Bone marrow (tissue), 2 donors: ENCODE results near the gene RAD51B.
"Not testable (repeated sequence)": the region's sequence is repeated elsewhere in the genome, so short reads cannot be mapped to it uniquely, and the experiment has no call there.

ENCODE experiments used
- DNase-seq, 2 donors: peaks; one replicate each; lab custom pipeline; 2025; lab: John Stamatoyannopoulos, UW

Gene RAD51B

GRCh38 chr14:67819563-67820421 lies at the start of gene RAD51B:
RAD51B (plus strand) TSS chr14:67819779.
- peak; percentile 69 to 87 for DNase-seq

GRCh38 chr14:67773844-67774377 lies 45.7 kb upstream of the RAD51B start:
- no peak for DNase-seq

GRCh38 chr14:67776653-67777322 lies 42.8 kb upstream of the RAD51B start:
- DNase-seq: no peak

DNA sequence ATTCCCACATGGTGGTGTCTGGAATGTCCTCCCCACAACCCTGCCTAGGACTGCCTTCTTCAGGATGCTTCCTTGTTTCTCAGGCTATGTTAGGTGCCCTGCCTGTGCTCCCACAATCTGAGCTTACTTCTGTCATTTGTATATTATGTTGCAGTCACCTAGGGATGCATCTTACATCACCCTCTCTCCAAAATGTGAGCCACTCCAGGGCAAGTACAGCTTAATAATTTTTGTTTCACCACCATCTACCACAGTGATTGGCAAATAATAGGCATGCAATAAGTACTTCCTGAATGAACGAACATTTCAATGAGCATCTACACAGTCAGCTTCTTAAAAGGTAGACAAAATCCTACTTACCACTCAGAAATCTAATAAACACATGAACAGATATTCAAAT lies 40.8 kb upstream of the RAD51B start:
- DNase-seq: no peak

- DNase-seq: no peak
Observed at GRCh38 chr14:67782090-67782489, 37.5 kb upstream of the RAD51B start.

- DNase-seq: no peak
Observed at GRCh38 chr14:67784244-67784823, 35.2 kb upstream of the RAD51B start.

DNA sequence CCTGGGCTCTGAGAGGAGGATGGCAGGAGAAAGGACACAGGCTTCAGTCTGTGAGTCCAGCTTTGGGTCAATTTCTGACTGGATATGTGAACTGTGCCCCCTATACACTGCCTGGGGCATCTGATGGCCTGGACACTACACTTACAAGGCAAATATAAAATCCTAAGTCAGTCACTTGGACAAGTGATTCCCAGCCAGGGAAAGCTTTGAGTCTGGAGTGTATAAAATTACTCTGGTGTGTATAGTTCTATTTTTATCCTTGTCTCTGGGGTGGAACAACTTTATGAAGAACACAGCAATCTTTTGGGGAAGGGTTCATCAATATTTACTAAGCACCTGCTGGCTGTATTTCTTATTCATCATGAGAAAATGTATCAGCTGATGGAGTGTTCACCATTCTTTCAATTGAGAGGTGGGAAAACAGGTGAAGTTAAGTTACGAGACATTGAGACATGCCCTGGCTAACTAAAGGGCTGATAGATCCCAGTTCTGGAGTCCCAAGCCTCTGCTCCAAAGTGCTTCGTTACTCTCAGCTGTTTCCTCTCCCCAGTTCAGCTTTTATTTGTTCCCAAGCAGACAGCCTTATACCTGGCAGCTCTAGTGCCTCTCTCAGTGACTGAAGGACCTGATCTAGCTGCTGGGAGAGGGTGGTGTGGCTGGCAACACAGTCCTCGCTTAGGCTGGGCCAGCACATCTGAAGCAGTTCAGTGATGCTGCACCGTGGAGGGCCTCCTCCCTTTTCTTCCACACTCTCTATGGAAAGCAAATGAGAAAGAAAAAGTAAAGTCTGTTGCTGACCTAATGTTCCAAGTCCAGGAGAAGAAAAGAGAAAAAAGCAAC lies 34.1 kb upstream of the RAD51B start:
- DNase-seq: no peak

GRCh38 chr14:67787673-67788072 lies 31.9 kb upstream of the RAD51B start:
- DNase-seq: no peak

DNA sequence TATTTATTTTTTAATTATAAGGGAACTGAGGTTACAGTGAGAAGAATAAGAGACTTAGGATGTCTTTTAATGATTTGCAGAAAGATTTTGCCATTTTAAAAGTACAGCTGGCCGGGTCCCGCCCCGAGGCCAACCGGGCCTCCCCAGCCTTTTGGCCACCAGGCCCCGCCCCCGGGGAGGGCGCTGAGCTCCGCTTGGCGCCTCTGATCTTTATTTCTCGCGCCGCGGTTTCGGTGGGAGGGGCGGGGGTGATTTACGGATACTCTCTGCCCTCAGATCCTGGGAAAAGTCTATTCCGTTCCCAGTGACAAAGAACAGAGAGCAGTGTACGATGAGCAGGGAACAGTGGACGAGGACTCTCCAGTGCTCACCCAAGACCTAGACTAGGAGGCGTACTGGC lies 20.8 kb upstream of the RAD51B start:
- no peak for DNase-seq

DNA sequence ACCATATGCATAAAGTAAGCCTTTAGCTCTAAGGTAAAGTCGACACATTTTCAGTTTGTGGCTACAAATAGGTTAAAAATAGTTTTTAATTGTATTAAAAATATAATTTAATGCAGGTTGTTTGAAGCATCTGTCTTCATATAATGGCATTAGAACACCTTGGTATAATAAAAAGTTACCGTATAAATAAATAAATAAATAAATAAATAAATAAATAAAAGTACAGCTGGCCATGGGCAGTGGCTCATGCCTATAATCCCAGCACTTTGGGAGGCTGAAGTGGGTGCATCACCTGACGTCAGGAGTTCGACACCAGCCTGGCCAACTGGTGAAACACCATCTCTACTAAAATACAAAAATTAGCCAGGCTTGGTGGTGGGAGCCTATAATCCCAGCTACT lies 18.8 kb upstream of the RAD51B start:
- no peak for DNase-seq

GRCh38 chr14:67806246-67806645 lies 13.3 kb upstream of the RAD51B start:
- DNase-seq: no peak

DNA sequence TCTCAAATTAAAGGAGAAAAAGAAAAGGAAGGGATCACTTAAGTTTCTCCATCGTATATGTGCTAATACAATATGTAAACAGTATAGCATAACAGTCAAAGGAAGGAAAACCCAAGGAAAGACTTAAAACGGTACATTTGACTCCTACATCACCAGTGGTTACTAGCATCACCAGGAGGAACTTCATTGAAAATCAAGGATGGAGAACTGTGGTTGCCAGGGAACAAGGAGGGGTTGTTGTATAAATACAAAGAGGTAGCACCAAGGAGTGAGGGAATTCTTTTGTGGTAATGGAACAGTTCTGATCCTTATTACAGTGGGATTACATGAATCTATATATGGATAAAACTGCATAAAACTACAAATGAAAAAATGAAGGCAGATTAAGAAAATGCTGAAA lies 4.8 kb upstream of the RAD51B start:
- no peak for DNase-seq

DNA sequence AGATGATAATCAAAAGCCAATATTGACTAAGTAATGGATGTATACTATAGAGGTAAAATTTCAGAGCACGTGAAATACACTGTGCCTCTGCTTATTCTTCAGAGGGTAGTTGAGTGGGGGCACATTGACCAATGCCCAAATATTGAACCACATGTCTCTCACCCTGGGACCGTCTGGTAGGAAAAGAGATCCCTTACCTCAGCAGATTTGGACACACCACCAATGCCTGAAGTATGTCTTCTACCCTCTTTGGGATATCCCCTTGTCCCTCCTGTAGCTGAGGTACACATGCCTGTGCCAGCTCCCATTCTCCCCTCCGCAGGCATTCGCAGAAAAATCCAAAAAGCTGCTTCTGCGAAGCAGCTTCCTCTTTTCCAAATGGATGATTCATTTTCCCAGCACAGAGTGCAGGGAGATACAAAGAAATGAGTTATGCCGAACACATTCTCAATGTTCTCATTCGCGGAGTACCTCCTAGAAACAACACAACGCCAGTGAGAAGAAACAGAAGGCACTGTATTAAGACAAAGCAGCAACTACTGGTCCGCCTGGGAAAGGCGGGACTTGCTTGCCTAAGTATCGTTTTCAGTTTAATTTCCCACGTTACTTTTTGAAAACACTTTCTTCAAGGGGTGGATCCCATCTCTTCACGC lies 3.9 kb upstream of the RAD51B start:
- DNase-seq: no peak

- DNase-seq: peak; percentile 52 to 91
Observed at GRCh38 chr14:67816326-67817002, 3.1 kb upstream of the RAD51B start, which contains the start of gene ZFYVE26. ZFYVE26 (minus strand) TSS chr14:67816590; CDS start chr14:67815963, 627 bp downstream.

DNA sequence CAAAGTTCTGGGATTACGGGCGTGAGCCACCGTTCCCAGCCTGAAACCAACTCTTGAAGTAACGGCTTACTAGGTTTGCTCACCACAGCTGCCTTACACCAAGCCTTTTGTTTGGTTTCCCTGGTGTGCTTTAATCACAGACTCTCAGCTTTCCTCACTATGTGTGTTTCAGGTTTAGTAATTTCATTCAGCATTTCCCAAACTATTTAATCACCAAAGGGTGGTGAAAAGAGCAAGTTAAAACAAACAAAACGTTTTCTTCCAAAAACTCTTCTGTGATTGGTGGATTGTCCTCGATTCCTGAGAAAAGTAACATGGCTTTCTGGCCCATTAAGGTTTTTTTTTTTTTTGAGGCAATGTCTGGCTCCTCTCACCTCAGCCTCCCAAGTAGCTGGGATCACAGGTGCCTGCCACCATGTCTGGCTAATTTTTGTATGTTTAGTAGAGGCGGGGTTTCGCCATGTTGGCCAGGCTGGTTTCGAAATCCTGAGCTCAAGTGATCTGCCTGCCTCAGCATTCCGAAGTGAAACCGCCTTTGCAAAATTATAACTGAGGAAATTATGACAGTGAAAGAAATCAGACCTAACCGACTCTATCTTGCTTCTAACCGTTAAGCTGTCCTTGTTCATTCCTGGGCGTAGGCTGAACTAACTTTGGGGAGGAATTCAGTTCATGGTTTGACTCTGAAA lies 1.7 kb upstream of the RAD51B start:
- no peak for DNase-seq

DNA sequence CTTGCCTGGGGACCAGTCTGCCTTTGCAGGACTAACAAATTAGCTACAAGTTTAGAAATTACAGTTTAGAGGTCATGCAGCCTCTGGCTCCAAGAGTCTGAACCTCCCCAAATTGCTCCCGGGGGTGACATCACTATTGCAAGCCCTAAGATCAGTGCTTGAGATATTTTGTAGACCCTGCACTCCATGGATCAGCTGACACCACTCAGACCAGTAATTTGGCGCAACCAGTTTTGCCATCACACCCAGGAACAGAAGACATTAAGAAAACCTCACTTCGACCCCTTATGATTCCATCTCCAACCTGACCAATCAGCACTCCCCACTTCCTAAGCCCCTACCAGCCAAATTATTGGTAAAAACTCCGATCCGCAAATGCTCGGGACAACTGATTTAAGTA lies 1.1 kb upstream of the RAD51B start:
- not testable (repeated sequence) for DNase-seq

DNA sequence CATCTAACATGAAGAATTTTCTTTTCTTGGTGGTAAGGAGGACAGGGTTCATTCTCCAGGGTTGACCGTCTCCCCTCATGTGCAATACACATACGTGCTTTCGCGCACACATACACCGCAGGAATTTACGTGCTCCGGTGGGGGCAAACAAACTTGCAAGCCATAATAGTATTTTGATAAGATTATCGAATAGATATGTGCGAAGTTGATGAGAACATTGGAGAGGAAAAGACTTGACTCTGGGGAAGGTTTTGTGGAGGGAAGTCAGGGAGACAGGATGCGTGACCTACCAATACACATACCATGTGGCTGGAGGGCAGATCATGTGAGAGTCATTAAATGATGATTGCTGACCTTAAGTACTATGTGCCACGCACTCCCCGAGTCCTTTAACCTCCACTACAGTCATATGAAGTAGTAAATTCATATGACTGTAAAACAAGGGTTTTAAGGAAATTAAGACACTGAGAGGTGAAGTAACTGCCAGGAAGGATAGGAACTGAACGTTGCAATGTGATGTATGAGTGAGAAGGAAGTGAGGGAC lies 921 bp downstream of the RAD51B start:
- DNase-seq: no peak

DNA sequence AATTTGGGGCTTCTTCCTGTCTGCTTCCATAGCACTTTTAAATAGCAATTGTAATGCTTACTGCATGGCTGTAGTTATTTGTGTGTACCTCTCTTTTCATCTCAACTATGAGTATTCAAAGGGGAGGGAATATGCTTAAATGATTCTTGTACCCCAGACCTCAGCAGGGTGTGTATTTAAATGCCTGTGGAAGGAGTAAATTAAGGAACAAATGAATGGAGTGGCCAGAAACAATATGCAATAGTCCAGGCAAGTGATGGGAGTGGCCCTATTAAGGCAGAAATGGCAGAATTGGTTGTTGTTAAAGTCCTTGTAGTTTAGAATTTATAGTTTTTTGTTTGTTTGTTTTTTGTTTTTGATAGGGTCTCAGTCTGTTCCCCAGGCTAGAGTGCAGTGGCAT lies 1.5 kb downstream of the RAD51B start:
- DNase-seq: no peak

DNA sequence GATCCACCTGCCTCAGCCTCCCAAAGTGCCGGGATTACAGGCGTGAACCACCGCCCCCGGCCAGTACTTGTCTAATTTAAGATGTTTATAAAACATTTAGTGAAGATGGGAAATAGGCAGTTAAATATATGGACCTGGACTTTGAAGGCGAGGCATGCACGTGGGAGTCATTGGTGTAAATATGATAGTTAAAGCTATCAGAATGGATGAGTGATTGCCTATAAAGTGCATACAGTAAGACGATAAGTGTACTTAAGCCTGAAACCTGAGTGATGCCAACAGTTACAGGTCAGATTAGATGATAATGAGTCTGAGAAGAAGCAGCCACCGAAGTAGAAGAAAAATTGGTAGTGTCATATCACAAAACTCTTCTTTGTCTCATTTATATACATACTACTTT lies 11.5 kb downstream of the RAD51B start:
- no peak for DNase-seq

GRCh38 chr14:67833403-67833802 lies 13.8 kb downstream of the RAD51B start:
- DNase-seq: no peak
